Fibroblast of lung (primary cell): ENCODE measurements around the gene TNPO3. TPM values are rescaled to one million over a fixed set of nuclear protein-coding genes. Genes with fewer than 3 reads are reported as not detected.

Experiments
- DNase-seq, 2 donors: peaks; one replicate each; pipeline versions ENCODE4 v3.0.0 to v3.0.0-alpha.2; 2010; ENCODE audit warnings: low read depth in 2 of 2
- H2AFZ ChIP-seq: 2 replicates; pipeline ENCODE4 v1.5.1; 2012; ENCODE audit warnings: low read length, control low read depth, inconsistent platforms
- H3K27ac ChIP-seq: 2 replicates; pipeline ENCODE4 v1.5.1; 2011; ENCODE audit warnings: low read length, control low read depth; ENCODE audit not compliant: insufficient read depth
- H3K27me3 ChIP-seq: 2 replicates; pipeline ENCODE4 v1.5.1; 2011; ENCODE audit warnings: mild to moderate bottlenecking, low read length; ENCODE audit not compliant: control insufficient read depth, insufficient read depth
- H3K36me3 ChIP-seq: 2 replicates; pipeline ENCODE4 v1.5.1; 2011; ENCODE audit warnings: low read length; ENCODE audit not compliant: control insufficient read depth, insufficient read depth
- H3K4me1 ChIP-seq: 2 replicates; pipeline ENCODE4 v1.5.1; 2011; ENCODE audit warnings: low read length; ENCODE audit not compliant: control insufficient read depth, insufficient read depth; ENCODE audit errors: extremely low read depth
- H3K4me2 ChIP-seq: 2 replicates; pipeline ENCODE4 v1.5.1; 2011; ENCODE audit warnings: low read length, control low read depth; ENCODE audit not compliant: insufficient read depth; ENCODE audit errors: extremely low read depth
- H3K4me3 ChIP-seq, 4 experiments: fragments of 200-600 bp in 1 of 4; sonication (generic) in 1 of 4; replicated peaks in 1 of 4; 2 replicates each; pipeline ENCODE4 v1.5.1; 2011 to 2016; ENCODE audit warnings: low read length in 4 of 4, low read depth in 3 of 4, mild to moderate bottlenecking in 3 of 4, control low read depth in 2 of 4, inconsistent platforms in 1 of 4, mixed read lengths in 1 of 4; ENCODE audit not compliant: insufficient read depth in 1 of 4; ENCODE audit errors: control extremely low read depth in 1 of 4
- H3K79me2 ChIP-seq: 2 replicates; pipeline ENCODE4 v1.5.1; 2012; ENCODE audit warnings: mild to moderate bottlenecking, low read length, inconsistent platforms; ENCODE audit not compliant: control insufficient read depth, insufficient read depth
- H3K9ac ChIP-seq: 2 replicates; pipeline ENCODE4 v1.5.1; 2011; ENCODE audit warnings: mild to moderate bottlenecking, low read length, control low read depth; ENCODE audit not compliant: insufficient read depth
- H3K9me3 ChIP-seq: 2 replicates; pipeline ENCODE4 v1.5.1; 2012; ENCODE audit warnings: low read depth, low read length; ENCODE audit not compliant: control insufficient read depth, insufficient read depth
- H4K20me1 ChIP-seq: 2 replicates; pipeline ENCODE4 v1.5.1; 2011; ENCODE audit warnings: low read length; ENCODE audit not compliant: control insufficient read depth, insufficient read depth; ENCODE audit errors: extremely low read depth
- EZH2 ChIP-seq: IDR thresholded peaks from 2 replicates; pipeline ENCODE4 v1.5.1; 2012; ENCODE audit warnings: low read length, control low read depth, mild to moderate bottlenecking; ENCODE audit errors: missing control alignments
- polyA plus RNA-seq, 2 donors: library from polyadenylated mRNA; depleted of rRNA in 1 of 2; stranded (reverse) in 1 of 2; unstranded in 1 of 2; fragments of >200 nt; gene quantifications; 2 replicates each; pipeline ENCODE4 v1.2.1, GENCODE V29; 2011 to 2012; ENCODE audit warnings: missing spikeins in 1 of 2
- total RNA-seq: library from RNA; depleted of rRNA; stranded (reverse); fragments of >200 nt; gene quantifications from 2 replicates; pipeline ENCODE4 v1.2.1, GENCODE V29; 2014
- TF ChIP-seq, protein P1 (sequence below), 2 donors: IDR thresholded peaks in 1 of 2; conservative IDR thresholded peaks in 1 of 2; 1 replicate in 1 of 2; 2 replicates in 1 of 2; pipeline ENCODE4 v1.5.1; 2011 to 2012; ENCODE audit warnings: low read length in 2 of 2, control low read depth in 1 of 2, inconsistent platforms in 1 of 2, low read depth in 1 of 2, mild to moderate bottlenecking in 1 of 2

The TNPO3 gene
- total and polyA plus RNA-seq, 2 donors (not counting 1 experiment from before 2014, with no cell fraction given), result 39.1 to 73.5 TPM

DNA sequence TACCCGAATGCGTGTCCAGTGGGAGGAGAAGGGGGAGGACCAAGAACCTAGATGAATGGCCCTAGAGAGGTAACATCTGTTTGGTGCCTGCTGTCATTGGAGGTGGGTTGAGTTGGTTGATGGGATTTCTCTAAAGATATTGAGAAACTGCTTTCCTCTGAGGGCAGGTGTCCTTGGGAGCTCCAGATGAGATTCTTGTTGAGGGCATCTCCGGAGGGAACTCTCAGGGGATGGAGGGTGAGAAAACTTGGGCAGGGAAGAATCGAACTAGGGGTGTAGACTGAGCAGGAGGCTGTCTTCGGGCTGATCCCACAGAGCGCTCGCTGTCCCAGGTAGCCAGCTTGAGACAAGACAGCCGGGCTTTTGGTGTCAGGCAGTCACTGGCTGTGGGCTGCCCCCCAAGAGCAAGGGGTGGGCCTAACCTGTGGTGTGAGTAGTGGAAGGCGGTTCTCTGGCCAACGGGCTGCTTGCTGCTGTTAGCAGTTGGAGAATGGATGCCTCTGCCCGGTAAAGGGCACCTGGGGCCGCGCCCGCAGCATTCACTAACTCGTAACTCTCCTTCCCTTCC lies 113.5 kb downstream of the TNPO3 start:
- Histone ChIP-seq H3K79me2 (no peaks in the 10 kb centered on the region), H3K9me3 (no peaks in the 10 kb centered on the region), H3K9ac (no peak overlapping the region), H3K27ac (no peak overlapping the region), H4K20me1 (no peaks in the 10 kb centered on the region), H2AFZ (no peak overlapping the region), H3K4me2 (no peak overlapping the region), H3K4me1 (no peaks in the 10 kb centered on the region), H3K4me3 (no peak overlapping the region), H3K27me3 (peaks cover 28% of the 10 kb centered on the region), H3K36me3 (no peaks in the 10 kb centered on the region)
- TF ChIP-seq, protein P1, sequence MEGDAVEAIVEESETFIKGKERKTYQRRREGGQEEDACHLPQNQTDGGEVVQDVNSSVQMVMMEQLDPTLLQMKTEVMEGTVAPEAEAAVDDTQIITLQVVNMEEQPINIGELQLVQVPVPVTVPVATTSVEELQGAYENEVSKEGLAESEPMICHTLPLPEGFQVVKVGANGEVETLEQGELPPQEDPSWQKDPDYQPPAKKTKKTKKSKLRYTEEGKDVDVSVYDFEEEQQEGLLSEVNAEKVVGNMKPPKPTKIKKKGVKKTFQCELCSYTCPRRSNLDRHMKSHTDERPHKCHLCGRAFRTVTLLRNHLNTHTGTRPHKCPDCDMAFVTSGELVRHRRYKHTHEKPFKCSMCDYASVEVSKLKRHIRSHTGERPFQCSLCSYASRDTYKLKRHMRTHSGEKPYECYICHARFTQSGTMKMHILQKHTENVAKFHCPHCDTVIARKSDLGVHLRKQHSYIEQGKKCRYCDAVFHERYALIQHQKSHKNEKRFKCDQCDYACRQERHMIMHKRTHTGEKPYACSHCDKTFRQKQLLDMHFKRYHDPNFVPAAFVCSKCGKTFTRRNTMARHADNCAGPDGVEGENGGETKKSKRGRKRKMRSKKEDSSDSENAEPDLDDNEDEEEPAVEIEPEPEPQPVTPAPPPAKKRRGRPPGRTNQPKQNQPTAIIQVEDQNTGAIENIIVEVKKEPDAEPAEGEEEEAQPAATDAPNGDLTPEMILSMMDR (conservative IDR thresholded peaks at IDR 0.05 in 1 of 2, IDR thresholded peaks at IDR 0.05 in 1 of 2; ENCODE audit: low read depth in 1 of 2, low read length in 2 of 2), result no peak
- no peak for TF ChIP-seq EZH2
- DNase-seq, result no peak

DNA sequence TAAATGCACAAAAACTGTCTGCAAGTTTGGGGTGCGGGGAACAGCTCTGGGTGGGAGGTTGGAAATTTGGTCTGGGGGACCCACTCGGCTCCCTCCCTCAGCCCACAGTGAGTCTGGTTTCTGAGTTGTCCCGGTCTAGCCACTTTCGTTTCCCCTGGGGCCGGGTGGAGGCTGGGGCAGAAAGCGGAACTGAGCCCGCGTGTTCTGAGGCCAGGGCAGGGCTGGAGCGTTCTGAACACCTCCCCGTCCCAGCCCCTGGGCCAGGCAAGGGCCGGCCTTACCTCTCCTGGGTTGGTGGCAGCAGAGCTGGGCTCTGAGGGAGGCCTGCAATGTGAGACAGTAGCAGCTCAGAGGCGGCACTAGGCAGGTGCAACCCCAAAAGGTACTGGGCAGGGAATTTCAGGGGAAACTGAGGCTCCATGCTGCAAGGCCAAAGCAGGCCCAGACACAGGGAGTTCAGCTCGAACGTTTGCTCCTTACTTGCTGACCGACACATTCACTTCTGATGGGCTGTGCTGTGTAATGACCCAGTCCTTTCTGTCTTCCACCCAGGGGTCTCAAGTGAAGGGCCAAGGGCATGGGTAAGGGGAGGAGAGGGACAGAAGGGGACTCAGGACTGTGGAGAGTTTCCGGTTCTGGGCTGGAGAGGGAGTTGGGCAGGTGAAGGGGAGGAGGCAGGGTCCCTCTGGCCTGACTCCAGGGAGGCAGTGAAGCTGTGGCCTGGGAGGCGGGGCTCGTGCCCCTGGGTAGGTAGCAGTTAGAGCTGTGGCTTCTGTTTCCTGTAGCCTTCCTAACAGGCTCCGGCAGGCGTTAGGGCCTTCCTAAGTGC lies 114.2 kb downstream of the TNPO3 start:
- H3K27ac ChIP-seq, result no peak overlapping the region
- DNase-seq, result no peak
- no peak overlapping the region for H2AFZ ChIP-seq
- H3K9ac ChIP-seq, result no peak overlapping the region
- H3K4me2 ChIP-seq, result no peak overlapping the region
- H3K4me3 ChIP-seq, result no peak overlapping the region
- peaks cover 28% of the 10 kb centered on the region for H3K27me3 ChIP-seq
- H3K9me3 ChIP-seq, result no peaks in the 10 kb centered on the region
- H3K36me3 ChIP-seq, result no peaks in the 10 kb centered on the region
- no peaks in the 10 kb centered on the region for H3K4me1 ChIP-seq
- H3K79me2 ChIP-seq, result no peaks in the 10 kb centered on the region
- no peak for TF ChIP-seq EZH2
- TF ChIP-seq, protein P1 (conservative IDR thresholded peaks at IDR 0.05 in 1 of 2, IDR thresholded peaks at IDR 0.05 in 1 of 2; ENCODE audit: low read depth in 1 of 2, low read length in 2 of 2), result no peak
- H4K20me1 ChIP-seq, result no peaks in the 10 kb centered on the region

DNA sequence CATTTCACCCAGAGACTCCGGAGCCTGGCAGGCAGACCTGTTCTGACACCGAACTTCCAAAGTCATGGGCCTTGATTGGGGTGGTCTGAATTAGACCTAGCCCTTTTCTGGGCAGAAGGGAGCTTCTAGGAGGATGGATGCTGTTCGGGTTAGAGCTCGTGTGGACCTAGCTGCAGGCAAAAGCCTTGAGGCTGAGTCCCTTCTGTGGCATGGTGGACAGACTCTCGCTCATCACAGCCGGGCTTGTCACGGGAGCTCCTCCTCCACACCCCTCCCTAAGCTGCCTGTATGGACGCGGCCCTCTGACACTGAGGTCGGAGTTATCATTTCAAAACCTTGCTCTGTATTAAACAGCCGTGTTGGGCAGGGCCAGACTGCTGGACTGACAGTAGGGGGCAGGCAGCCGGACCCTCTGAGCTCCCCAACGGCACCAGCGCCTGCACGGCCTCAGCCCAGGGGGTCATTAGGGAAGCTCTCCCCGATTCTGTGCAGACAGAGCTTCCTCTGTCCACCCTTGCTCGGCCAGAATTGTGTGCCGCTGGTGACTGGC lies 115.0 kb downstream of the TNPO3 start:
- Histone ChIP-seq H3K36me3 (no peaks in the 10 kb centered on the region), H3K79me2 (no peaks in the 10 kb centered on the region), H3K27me3 (peaks cover 32% of the 10 kb centered on the region), H3K27ac (no peak overlapping the region), H3K4me1 (no peaks in the 10 kb centered on the region), H3K4me2 (no peak overlapping the region), H3K9me3 (no peaks in the 10 kb centered on the region), H3K4me3 (no peak overlapping the region), H2AFZ (no peak overlapping the region), H3K9ac (no peak overlapping the region), H4K20me1 (no peaks in the 10 kb centered on the region)
- TF ChIP-seq, protein P1 (conservative IDR thresholded peaks at IDR 0.05 in 1 of 2, IDR thresholded peaks at IDR 0.05 in 1 of 2; ENCODE audit: low read depth in 1 of 2, low read length in 2 of 2), result no peak
- no peak for TF ChIP-seq EZH2
- no peak for DNase-seq
